CD8-positive, alpha-beta memory T cell (primary cell): ENCODE data around the gene CSPG5. TPM values are rescaled to one million over a fixed set of nuclear protein-coding genes. Genes with fewer than 3 reads are reported as not detected.
A peak's percentile ranks its signal among the peaks of the same experiment; 100 is the strongest.

ENCODE experiments used
- CTCF ChIA-PET: fragments of 350-600 bp; sonication (Branson Sonifier 250); formaldehyde crosslinking; loops from one replicate; lab custom pipeline; 2021; ENCODE audit warnings: antibody characterized with exemption; lab: Charles Lee
- POLR2A ChIA-PET: fragments of 350-600 bp; sonication (Branson Sonifier 250); formaldehyde crosslinking; loops from one replicate; lab custom pipeline; 2021; ENCODE audit warnings: antibody characterized with exemption; lab: Charles Lee
- DNase-seq, 5 donors: peaks; one replicate each; pipeline versions ENCODE4 v3.0.0 to v3.0.0-alpha.2; 2020 to 2022; ENCODE audit warnings: mixed read lengths in 1 of 5
- H3K27ac ChIP-seq: one replicate; pipeline ENCODE4 v1.7.0; 2013; ENCODE audit warnings: low read depth, mild to moderate bottlenecking, low read length, moderate library complexity
- H3K27me3 ChIP-seq: 2 replicates; pipeline ENCODE4 v1.7.0; 2013; ENCODE audit warnings: low read length, mild to moderate bottlenecking; ENCODE audit not compliant: insufficient read depth, poor library complexity, severe bottlenecking
- H3K36me3 ChIP-seq: 2 replicates; pipeline ENCODE4 v1.7.0; 2013; ENCODE audit warnings: mild to moderate bottlenecking, low read length, moderate library complexity; ENCODE audit not compliant: insufficient read depth
- H3K4me1 ChIP-seq: 2 replicates; pipeline ENCODE4 v1.7.0; 2013; ENCODE audit warnings: mild to moderate bottlenecking, low read length, moderate library complexity; ENCODE audit not compliant: insufficient read depth
- H3K4me3 ChIP-seq: 2 replicates; pipeline ENCODE4 v1.7.0; 2013; ENCODE audit warnings: mild to moderate bottlenecking, low read length
- H3K9me3 ChIP-seq: 2 replicates; pipeline ENCODE4 v1.7.0; 2013; ENCODE audit warnings: mild to moderate bottlenecking, low read length
- H3K27ac Mint-ChIP-seq, 8 donors: one replicate each; pipeline ENCODE4 v1.8.0; 2020 to 2021; ENCODE audit warnings: mixed read lengths in 8 of 8, mild to moderate bottlenecking in 6 of 8, inconsistent platforms in 3 of 8, moderate library complexity in 3 of 8
- H3K27me3 Mint-ChIP-seq, 2 donors: one replicate each; pipeline ENCODE4 v1.8.0; 2020 to 2021; ENCODE audit warnings: mixed read lengths in 2 of 2, mild to moderate bottlenecking in 1 of 2, moderate library complexity in 1 of 2
- H3K36me3 Mint-ChIP-seq, 3 donors: one replicate each; pipeline ENCODE4 v1.8.0; 2020 to 2021; ENCODE audit warnings: mixed read lengths in 3 of 3, inconsistent platforms in 1 of 3, mild to moderate bottlenecking in 1 of 3
- H3K4me1 Mint-ChIP-seq, 3 donors: one replicate each; pipeline ENCODE4 v1.8.0; 2020 to 2021; ENCODE audit warnings: mixed read lengths in 3 of 3, inconsistent platforms in 1 of 3, mild to moderate bottlenecking in 1 of 3
- H3K4me3 Mint-ChIP-seq, 7 donors: one replicate each; pipeline ENCODE4 v1.8.0; 2020 to 2021; ENCODE audit warnings: mixed read lengths in 7 of 7, mild to moderate bottlenecking in 6 of 7, moderate library complexity in 4 of 7, inconsistent platforms in 2 of 7
- H3K9me3 Mint-ChIP-seq, 5 donors: one replicate each; pipeline ENCODE4 v1.8.0; 2020 to 2022; ENCODE audit warnings: mixed read lengths in 5 of 5, mild to moderate bottlenecking in 3 of 5, moderate library complexity in 2 of 5, inconsistent platforms in 1 of 5
- polyA plus RNA-seq: library from polyadenylated mRNA; unstranded; fragments of 300-500 nt; fragmentation: Illumina TruSeq; gene quantifications from one replicate; pipeline ENCODE4 v1.2.3, GENCODE V29; 2021
- total RNA-seq, 2 experiments: library from RNA; stranded (reverse); gene quantifications; one replicate each; pipeline ENCODE4 v1.2.3, GENCODE V29; 2021

CSPG5 gene
- total and polyA plus RNA-seq, 3 experiments from 2014 or later: 0.50 to 0.53 TPM; not detected in 1

DNA sequence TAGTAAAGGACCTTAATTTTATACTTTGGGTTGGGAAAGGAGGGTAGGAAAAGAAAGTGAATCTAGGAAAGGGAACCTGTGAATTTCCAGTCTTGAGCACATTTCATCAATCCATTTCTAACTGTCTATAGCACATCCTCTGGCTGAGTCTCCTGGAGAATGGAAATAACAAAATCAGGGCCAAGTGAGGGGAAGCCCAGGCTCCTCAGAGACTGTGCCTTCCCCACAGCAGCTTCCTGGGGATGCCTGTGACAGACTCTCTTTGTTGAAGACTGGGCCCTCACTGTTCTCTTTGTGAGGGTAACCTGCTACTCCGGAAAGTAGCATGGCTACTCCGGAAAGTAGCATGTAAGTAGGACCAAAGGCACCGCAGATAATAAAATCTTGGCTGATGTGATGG, 22.6 kb upstream of the CSPG5 start:
- no peaks in the 10 kb centered on the region for H3K27me3 ChIP-seq
- ChIA-PET POLR2A (no interaction called here), CTCF (no interaction called here)
- Mint-ChIP-seq H3K27me3 (no peaks in the 10 kb centered on the region), H3K9me3 (no peaks in the 10 kb centered on the region), H3K27ac (peak overlapping the region in 4 of 8 donors; percentile 33 to 74 (median 38)), H3K4me3 (no peak overlapping the region), H3K4me1 (peaks cover 0 to 5% (median 4%) of the 10 kb centered on the region in 3 donors), H3K36me3 (peaks cover 3 to 70% (median 13%) of the 10 kb centered on the region in 3 donors)
- H3K36me3 ChIP-seq: peaks cover 4% of the 10 kb centered on the region
- DNase-seq: no peak
- no peak overlapping the region for H3K27ac ChIP-seq
- no peaks in the 10 kb centered on the region for H3K9me3 ChIP-seq
- H3K4me1 ChIP-seq: no peaks in the 10 kb centered on the region
- no peak overlapping the region for H3K4me3 ChIP-seq

DNA sequence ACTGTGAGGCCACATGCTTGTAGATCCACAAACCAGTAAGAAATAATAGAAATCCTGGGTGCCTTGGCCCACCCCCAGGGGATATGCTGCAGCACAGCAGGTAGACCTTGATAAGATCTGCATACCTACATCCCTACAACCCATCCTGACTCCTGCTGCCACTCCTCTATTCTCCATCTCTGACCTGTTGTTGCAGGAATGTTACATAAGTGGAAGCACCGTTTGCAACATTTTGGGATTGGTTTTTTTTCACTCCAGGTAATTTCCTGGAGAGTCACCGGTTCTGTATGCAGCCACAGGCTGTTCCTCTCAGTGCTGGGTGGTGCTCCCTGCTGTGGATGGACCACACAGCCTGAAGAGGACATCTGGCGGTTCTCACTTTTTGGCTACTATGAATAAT, 16.1 kb upstream of the CSPG5 start:
- ChIA-PET CTCF (no interaction called here), POLR2A (no interaction called here)
- H3K36me3 Mint-ChIP-seq: peaks cover 4 to 69% (median 9%) of the 10 kb centered on the region in 3 donors
- no peaks in the 10 kb centered on the region for H3K9me3 Mint-ChIP-seq
- H3K36me3 ChIP-seq: peaks cover 9% of the 10 kb centered on the region
- no peaks in the 10 kb centered on the region for H3K27me3 ChIP-seq
- no peaks in the 10 kb centered on the region for H3K27me3 Mint-ChIP-seq
- H3K4me1 ChIP-seq: no peaks in the 10 kb centered on the region
- peak overlapping the region in 1 of 8 donors; percentile 72 for H3K27ac Mint-ChIP-seq
- H3K9me3 ChIP-seq: no peaks in the 10 kb centered on the region
- H3K4me3 ChIP-seq: no peak overlapping the region
- H3K27ac ChIP-seq: no peak overlapping the region
- no peak for DNase-seq
- H3K4me3 Mint-ChIP-seq: no peak overlapping the region
- peaks cover 0 to 3% (median 0%) of the 10 kb centered on the region in 3 donors for H3K4me1 Mint-ChIP-seq

DNA sequence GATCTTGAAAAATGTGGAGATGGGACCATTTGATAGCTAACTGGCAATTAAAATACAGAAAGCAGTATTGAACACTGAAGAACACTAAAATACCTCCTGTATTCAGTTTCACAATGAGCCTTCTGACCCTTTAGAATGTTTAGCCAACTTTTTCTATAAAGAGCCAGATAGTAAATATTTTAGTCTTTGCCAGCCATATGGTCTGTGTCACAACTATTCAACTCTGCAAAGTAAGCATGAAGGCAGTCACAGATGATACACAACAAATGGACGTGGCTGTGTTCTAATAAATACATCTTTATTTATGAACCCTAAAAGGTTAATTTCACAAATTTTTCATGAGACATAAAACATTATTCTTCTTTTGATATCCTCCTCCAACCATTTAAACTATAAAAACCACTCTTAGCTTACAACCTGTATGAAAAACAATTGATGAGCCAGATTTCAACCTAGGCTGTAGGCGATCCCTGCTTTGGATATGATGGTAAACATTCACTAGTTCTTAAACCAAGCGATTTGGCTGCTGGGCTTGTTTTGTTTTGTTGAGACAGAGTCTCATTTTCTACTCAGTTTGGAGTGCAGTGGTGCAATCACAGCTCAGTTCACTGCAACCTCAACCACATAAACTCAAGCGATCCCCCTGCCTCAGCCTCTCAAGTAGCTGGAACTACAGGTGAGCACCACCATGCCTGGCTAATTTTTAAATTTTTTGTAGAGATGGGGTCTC, 13.6 kb upstream of the CSPG5 start:
- no peaks in the 10 kb centered on the region for H3K27me3 ChIP-seq
- H3K4me1 ChIP-seq: no peaks in the 10 kb centered on the region
- no peaks in the 10 kb centered on the region for H3K27me3 Mint-ChIP-seq
- H3K27ac Mint-ChIP-seq: peak overlapping the region in 3 of 8 donors; percentile 35 to 70 (median 51)
- H3K4me3 Mint-ChIP-seq: no peak overlapping the region
- H3K36me3 Mint-ChIP-seq: peaks cover 10 to 73% (median 18%) of the 10 kb centered on the region in 3 donors
- no peaks in the 10 kb centered on the region for H3K9me3 ChIP-seq
- POLR2A ChIA-PET: no interaction called here
- CTCF ChIA-PET: no interaction called here
- H3K9me3 Mint-ChIP-seq: no peaks in the 10 kb centered on the region
- no peak for DNase-seq
- peaks cover 18% of the 10 kb centered on the region for H3K36me3 ChIP-seq
- H3K4me1 Mint-ChIP-seq: peaks cover 0 to 2% (median 0%) of the 10 kb centered on the region in 3 donors
- no peak overlapping the region for H3K27ac ChIP-seq
- H3K4me3 ChIP-seq: no peak overlapping the region

DNA sequence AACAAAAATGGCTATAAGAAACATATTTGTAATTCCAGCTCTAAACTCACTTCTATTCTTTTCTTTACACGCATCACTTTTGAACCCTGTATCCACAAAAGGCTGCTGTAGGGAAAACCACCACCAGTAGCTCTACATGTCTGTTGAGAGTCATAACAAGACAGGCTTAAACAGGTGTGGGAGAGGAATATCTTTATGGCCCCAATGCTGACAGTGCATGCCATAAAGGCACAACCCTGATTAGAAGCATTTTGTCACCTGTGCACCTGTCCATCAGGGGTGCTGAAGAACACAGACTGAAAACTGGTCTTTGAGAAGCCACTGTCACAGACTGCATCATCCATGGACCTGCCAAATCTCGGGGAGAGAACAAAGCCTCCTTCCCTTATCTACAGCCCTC, 11.6 kb upstream of the CSPG5 start:
- no peaks in the 10 kb centered on the region for H3K4me1 Mint-ChIP-seq
- peak overlapping the region in 2 of 8 donors; percentile 13 to 70 for H3K27ac Mint-ChIP-seq
- no peaks in the 10 kb centered on the region for H3K9me3 Mint-ChIP-seq
- Histone ChIP-seq H3K27me3 (no peaks in the 10 kb centered on the region), H3K27ac (no peak overlapping the region), H3K9me3 (no peaks in the 10 kb centered on the region), H3K4me3 (no peak overlapping the region), H3K4me1 (no peaks in the 10 kb centered on the region), H3K36me3 (peaks cover 18% of the 10 kb centered on the region)
- CTCF ChIA-PET: no interaction called here
- no peak overlapping the region for H3K4me3 Mint-ChIP-seq
- no peak for DNase-seq
- H3K36me3 Mint-ChIP-seq: peaks cover 12 to 80% (median 20%) of the 10 kb centered on the region in 3 donors
- no peaks in the 10 kb centered on the region for H3K27me3 Mint-ChIP-seq
- POLR2A ChIA-PET: no interaction called here

DNA sequence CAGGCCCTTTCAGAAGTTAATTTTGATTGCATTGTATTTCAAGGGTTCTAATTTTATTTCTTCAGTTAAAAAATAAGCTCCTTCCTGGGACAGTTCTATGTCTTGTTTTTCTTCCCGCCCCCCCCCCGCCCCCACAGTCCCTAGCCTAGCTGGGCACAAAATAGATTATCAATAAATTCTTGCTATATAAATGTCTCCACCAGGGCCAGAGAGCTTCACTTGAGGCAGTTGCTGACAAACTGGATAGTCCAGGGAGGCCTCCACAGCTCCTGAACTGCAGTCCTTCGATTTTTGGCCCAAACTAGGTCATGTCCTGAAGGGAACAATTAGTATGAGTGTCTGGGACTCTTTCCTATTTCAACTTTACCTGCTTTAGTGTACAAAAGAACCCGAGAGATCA, 9.9 kb upstream of the CSPG5 start:
- Mint-ChIP-seq H3K9me3 (no peaks in the 10 kb centered on the region), H3K4me1 (no peaks in the 10 kb centered on the region), H3K27ac (peak overlapping the region in 2 of 8 donors; percentile 16 to 92), H3K27me3 (no peaks in the 10 kb centered on the region), H3K36me3 (peaks cover 8 to 71% (median 16%) of the 10 kb centered on the region in 3 donors), H3K4me3 (no peak overlapping the region)
- no peak overlapping the region for H3K27ac ChIP-seq
- no peaks in the 10 kb centered on the region for H3K9me3 ChIP-seq
- ChIA-PET CTCF (no interaction called here), POLR2A (no interaction called here)
- peaks cover 18% of the 10 kb centered on the region for H3K36me3 ChIP-seq
- H3K4me1 ChIP-seq: no peaks in the 10 kb centered on the region
- no peak for DNase-seq
- no peaks in the 10 kb centered on the region for H3K27me3 ChIP-seq
- no peak overlapping the region for H3K4me3 ChIP-seq

DNA sequence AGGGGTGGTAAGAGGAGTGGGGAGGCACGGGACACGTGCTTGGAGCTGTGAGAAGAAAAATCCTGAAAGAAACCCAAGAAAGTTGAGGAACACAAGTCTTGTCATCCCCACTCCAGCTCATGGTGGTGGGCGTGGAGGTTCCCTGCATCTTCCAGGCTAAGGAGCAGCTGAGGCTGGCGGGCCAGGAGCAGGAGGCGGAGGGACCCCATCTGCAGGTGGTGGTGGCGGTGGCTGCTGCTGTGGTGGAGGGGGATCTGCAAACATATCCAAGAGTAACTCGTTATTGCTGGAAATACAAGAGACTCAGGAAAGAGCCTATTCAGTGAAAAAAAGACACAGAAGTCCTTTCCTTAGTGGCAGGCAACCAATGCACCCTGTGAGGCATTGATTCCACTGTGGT, 9.4 kb upstream of the CSPG5 start:
- no peak for DNase-seq
- Mint-ChIP-seq H3K4me1 (no peaks in the 10 kb centered on the region), H3K9me3 (no peaks in the 10 kb centered on the region), H3K36me3 (peaks cover 8 to 66% (median 16%) of the 10 kb centered on the region in 3 donors), H3K4me3 (no peak overlapping the region), H3K27me3 (no peaks in the 10 kb centered on the region), H3K27ac (no peak overlapping the region)
- no peak overlapping the region for H3K4me3 ChIP-seq
- no peaks in the 10 kb centered on the region for H3K4me1 ChIP-seq
- ChIA-PET POLR2A (no interaction called here), CTCF (no interaction called here)
- no peak overlapping the region for H3K27ac ChIP-seq
- H3K9me3 ChIP-seq: no peaks in the 10 kb centered on the region
- no peaks in the 10 kb centered on the region for H3K27me3 ChIP-seq
- H3K36me3 ChIP-seq: peaks cover 18% of the 10 kb centered on the region

DNA sequence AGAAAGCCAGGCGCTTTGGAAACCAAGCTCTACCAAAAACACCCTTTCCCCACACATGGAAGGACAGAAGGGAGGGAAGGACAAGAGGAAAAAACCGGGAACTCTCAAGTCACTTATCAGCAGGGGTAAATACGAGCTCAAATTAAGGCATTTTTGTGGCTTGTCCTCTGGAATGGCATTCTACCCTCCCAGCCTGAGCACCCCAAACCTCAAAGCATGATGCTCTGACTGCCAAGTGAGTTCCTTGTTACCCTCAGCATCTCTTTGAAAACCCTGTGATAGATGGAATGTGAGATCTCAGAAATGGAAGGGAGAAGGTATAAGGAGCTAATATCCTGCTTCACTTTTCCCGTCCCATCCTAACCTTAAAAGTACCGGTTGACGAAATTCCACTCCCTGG, 8.1 kb upstream of the CSPG5 start:
- no peak overlapping the region for H3K4me3 Mint-ChIP-seq
- H3K27ac Mint-ChIP-seq: peak overlapping the region in 2 of 8 donors; percentile 44 to 46
- ChIA-PET CTCF (no interaction called here), POLR2A (interaction anchor here (0.6 kb wide), 2 partner anchors 27 to 57 kb away, joined by 7 read pairs; no protein-coding TSS in a partner anchor)
- no peaks in the 10 kb centered on the region for H3K9me3 Mint-ChIP-seq
- Histone ChIP-seq H3K9me3 (no peaks in the 10 kb centered on the region), H3K27me3 (no peaks in the 10 kb centered on the region), H3K4me1 (no peaks in the 10 kb centered on the region), H3K36me3 (peaks cover 18% of the 10 kb centered on the region), H3K27ac (no peak overlapping the region), H3K4me3 (no peak overlapping the region)
- no peaks in the 10 kb centered on the region for H3K4me1 Mint-ChIP-seq
- DNase-seq: no peak
- H3K27me3 Mint-ChIP-seq: no peaks in the 10 kb centered on the region
- peaks cover 8 to 59% (median 16%) of the 10 kb centered on the region in 3 donors for H3K36me3 Mint-ChIP-seq

DNA sequence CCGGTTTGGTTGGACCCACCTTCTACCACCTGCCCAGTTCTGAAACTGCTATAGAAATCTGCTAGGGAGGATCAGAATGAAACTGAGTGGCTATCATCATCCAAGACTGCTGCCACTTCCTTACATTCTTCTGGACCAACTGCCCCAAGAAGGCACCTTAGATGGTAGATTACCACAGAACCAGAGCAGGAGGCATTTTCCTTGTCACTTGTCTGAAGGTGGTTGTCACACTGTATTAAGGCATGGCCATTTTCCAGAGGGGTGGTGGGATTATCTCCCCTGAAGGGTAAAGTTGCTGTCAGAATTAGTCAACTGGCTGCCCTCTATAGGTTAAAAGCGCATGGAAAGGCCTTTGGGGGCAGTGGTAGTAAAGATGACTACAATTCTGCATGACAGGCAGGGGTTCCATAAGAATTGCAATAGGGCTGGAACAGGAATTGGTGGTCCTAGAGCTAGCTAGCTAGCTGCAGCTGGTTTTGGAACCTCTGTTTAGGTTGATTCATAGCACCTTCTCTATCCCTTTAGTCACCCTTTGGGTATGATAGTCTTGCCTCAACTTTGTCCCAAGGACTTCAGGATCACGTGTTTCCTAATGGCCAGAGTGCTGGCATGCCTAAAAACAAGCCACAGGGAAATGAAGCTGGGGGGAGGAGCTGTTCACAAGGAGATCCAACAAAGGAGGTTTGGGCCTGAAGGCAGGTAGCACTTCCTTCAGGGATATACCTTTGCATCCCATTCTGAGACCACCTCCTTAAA, 4.8 kb upstream of the CSPG5 start:
- no peak overlapping the region for H3K4me3 Mint-ChIP-seq
- Histone ChIP-seq H3K9me3 (no peaks in the 10 kb centered on the region), H3K27ac (no peak overlapping the region), H3K4me1 (no peaks in the 10 kb centered on the region), H3K4me3 (no peak overlapping the region), H3K27me3 (peaks cover 7% of the 10 kb centered on the region), H3K36me3 (no peaks in the 10 kb centered on the region)
- CTCF ChIA-PET: no interaction called here
- peaks cover 0 to 2% (median 0%) of the 10 kb centered on the region in 5 donors for H3K9me3 Mint-ChIP-seq
- H3K4me1 Mint-ChIP-seq: peaks cover 0 to 3% (median 1%) of the 10 kb centered on the region in 3 donors
- H3K36me3 Mint-ChIP-seq: peaks cover 5 to 29% (median 10%) of the 10 kb centered on the region in 3 donors
- H3K27me3 Mint-ChIP-seq: peaks cover 2 to 12% of the 10 kb centered on the region in 2 donors
- POLR2A ChIA-PET: no interaction called here
- no peak for DNase-seq
- peak overlapping the region in 2 of 8 donors; percentile 38 to 67 for H3K27ac Mint-ChIP-seq
